GM18868 (cell line): ENCODE data around the gene SAMD15.
A peak's percentile ranks its signal among the peaks of the same experiment; 100 is the strongest.
"Not testable (repeated sequence)": the region's sequence is repeated elsewhere in the genome, so short reads cannot be mapped to it uniquely, and the experiment has no call there.

ENCODE experiments used
- ATAC-seq: cut with Tn5 transposase; IDR thresholded peaks from one replicate; pipeline ENCODE4 v1.9.1; 2021; ENCODE audit warnings: mild to moderate bottlenecking, moderate library complexity; ENCODE audit not compliant: unreplicated experiment

The SAMD15 gene

GRCh38 chr14:77375164-77375950 lies 1.8 kb upstream of the SAMD15 start:
- ATAC-seq, result no peak

GRCh38 chr14:77375973-77376770 lies 1.0 kb upstream of the SAMD15 start:
- ATAC-seq, result peak; percentile 10

- ATAC-seq, result no peak
Observed at GRCh38 chr14:77377502-77377844, 294 bp downstream of the SAMD15 start.

DNA sequence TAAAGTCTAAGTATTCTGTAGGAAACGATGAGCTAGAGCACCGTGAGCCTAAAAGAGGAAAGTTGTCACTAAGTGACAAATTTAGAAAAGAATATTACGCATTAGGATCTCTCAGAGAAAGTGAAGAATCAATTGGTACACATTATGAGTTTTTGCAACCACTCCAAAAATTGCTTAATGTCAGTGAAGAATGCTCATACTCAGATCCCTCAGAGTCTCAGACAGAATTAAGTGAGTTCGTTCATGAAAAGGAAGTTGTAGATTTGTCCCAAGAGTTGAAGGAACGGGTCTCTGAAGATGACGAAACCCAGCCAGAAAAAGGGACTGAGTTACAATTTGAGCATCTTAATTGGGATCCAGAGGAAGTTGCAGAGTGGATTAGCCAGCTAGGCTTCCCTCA lies 1.5 kb downstream of the SAMD15 start:
- ATAC-seq, result no peak

DNA sequence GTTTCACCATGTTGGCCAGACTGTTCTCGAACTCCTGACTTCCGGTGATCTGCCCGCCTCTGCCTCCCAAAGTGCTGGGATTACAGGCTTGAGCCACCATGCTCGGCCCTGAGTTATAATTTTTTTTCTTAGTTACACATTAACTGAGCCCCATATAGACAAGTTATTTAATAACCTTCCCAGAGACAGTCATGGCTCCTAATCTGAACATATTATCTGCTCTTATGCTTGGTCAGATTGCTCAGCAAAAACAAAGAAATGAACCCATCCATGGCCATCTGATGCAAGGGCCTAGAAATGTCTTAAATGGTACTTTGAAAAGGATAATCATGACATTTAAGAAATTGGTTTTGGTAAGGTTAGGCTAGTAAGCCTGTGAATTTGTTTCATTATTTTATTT lies 13.0 kb downstream of the SAMD15 start:
- no peak for ATAC-seq

GRCh38 chr14:77400216-77400615 lies 23.0 kb downstream of the SAMD15 start:
- ATAC-seq, result no peak

GRCh38 chr14:77403768-77404167 lies 26.6 kb downstream of the SAMD15 start:
- ATAC-seq, result no peak

GRCh38 chr14:77406086-77406485 lies 28.9 kb downstream of the SAMD15 start:
- ATAC-seq, result no peak

- ATAC-seq, result no peak
Observed at GRCh38 chr14:77406718-77407117, 29.5 kb downstream of the SAMD15 start.

GRCh38 chr14:77407158-77407557 lies 30.0 kb downstream of the SAMD15 start:
- no peak for ATAC-seq

DNA sequence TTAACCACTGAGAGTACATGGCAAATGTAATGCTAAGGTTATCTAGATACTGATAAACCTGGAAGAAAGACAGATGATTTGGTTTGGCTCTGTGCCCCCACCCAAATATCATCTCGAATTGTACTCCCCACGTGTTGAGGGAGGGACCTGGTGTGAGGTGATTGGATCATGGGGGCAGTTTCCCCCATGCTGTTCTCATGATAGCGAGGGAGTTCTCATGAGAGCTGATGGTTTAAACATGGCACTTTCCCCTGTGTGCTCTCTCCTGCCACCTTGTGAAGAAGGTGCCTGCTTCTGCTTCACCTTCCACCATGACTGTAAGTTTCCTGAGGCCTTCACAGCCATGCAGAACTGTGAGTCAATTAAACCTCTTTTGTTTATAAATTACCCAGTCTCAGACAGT lies 32.0 kb downstream of the SAMD15 start:
- ATAC-seq, result no peak

GRCh38 chr14:77415403-77416030 lies 38.3 kb downstream of the SAMD15 start:
- not testable (repeated sequence) for ATAC-seq

DNA sequence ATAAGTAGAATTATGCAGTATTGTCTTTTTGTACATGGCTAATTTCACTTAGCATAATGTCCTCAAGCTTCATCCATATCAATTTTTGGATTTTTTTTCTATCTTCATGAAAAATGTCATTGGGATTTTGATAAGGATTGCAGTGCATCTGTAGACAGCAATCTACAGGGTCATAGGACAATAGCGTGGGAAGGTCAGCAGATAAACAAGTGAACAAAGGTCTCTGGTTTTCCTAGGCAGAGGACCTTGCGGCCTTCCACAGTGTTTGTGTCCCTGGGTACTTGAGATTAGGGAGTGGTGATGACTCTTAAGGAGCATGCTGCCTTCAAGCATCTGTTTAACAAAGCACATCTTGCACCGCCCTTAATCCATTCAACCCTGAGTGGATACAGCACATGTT lies 38.9 kb downstream of the SAMD15 start:
- not testable (repeated sequence) for ATAC-seq

- ATAC-seq, result no peak
Observed at GRCh38 chr14:77416836-77417235, 39.7 kb downstream of the SAMD15 start.

DNA sequence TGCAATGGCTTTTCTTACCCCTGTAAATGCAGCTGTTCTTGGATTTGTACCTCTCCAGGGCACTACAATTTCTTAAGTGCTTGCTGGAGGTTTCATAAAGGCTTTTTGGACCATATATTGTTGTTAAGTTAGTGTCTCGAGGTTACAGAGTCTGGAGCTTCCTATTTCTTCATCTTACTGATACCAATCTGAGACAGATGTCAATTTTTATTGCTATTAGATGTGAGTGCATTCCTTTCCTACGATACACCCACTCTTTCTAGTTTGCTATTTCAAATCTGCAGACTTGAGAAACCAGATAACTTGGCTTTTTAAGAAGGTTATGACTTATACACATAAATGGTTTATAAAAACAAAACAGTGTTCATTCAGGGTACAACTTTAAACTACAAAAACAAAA lies 44.0 kb downstream of the SAMD15 start:
- ATAC-seq, result no peak

DNA sequence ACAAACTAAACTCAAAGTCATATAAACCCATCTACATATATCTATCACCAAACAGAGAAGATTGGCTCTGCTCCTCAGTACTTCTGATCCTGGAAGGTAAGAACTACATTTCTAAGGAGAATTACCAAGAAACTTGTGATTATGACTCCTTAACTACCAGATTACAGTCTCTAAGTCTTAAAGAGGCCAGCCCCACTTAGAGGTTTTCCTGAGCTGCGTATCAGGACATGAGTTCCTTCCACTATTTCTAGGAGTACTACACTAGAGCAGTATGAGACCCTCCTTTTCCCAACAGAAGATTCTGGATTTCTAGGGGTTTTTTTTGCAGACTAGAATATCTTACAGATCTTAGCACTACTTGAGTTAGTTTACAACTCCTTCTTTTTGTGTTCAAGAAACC lies 46.2 kb downstream of the SAMD15 start, which contains the start of gene NOXRED1:
NOXRED1 (minus strand) TSS at position 101 of the 400 bp plus-strand sequence. CDS start 634 bp downstream, outside the sequence.
- ATAC-seq, result no peak

- ATAC-seq, result no peak
Observed at GRCh38 chr14:77424862-77425261, 47.7 kb downstream of the SAMD15 start.

GRCh38 chr14:77426396-77426795 lies 49.2 kb downstream of the SAMD15 start:
- no peak for ATAC-seq

DNA sequence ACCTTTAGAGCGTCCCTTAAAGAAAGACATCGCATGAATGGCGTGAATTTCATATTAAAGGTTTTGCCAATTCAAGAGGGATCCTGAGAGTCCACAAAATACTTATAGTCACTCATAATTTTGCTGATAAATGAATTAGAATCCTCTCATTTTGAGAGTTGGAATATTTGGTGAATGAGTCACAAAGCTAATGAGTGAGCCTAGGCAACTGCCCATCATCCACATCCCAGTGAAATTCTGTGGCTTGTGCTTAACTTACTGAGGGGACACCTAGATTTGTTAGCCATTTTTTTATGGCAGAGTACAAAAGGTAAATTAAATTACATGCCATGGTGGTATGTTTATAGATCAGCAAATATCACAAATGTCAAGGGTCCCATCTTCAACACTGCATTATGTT lies 58.9 kb downstream of the SAMD15 start:
- ATAC-seq, result no peak

DNA sequence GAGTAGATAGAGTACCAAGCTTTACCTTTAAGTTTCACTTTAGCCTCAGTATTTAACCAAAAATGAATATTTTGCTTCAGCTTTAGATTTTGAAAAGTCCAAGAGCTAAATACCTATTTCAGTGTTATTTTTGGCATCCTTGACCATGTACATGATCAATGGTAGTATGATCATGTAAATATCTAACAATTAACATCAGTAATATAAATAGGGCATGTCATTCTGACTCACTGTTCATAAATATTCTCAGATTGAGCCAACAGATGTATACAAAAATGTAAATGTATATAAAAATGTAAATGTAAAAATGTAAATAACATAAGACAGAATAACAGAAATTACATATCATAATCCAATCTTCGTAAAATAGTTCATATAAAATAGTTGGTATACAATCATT lies 61.4 kb downstream of the SAMD15 start:
- no peak for ATAC-seq

- no peak for ATAC-seq
Observed at GRCh38 chr14:77439861-77440260, 62.7 kb downstream of the SAMD15 start.
